IPS DF 19.7 (cell line): ENCODE results near the gene CD164.
"Not testable (repeated sequence)": the region's sequence is repeated elsewhere in the genome, so short reads cannot be mapped to it uniquely, and the experiment has no call there.

Experiments
- DNase-seq: peaks from one replicate; pipeline ENCODE4 v3.0.0-alpha.2; 2013; ENCODE audit warnings: low read depth, low spot score

Gene CD164

DNA sequence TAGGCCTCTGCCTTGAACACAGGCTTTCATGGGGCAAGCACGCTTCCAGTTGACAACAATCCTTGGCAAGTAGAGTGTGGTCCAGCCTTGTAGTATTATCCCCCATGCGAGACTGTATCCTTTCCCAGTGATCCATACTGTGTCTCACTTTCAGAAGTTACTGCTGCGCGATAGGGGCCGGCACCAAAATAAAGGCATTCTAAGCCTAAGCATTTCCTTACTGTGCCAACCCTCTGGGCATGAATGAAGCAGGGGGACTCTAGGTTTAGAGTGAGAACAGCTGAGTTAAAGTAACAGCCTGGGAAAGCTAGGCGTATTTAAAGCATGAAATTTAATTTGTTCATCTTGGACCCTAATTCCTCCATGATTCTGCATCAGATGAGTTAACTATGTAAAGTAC, 39.4 kb downstream of the CD164 start:
- DNase-seq: no peak

DNA sequence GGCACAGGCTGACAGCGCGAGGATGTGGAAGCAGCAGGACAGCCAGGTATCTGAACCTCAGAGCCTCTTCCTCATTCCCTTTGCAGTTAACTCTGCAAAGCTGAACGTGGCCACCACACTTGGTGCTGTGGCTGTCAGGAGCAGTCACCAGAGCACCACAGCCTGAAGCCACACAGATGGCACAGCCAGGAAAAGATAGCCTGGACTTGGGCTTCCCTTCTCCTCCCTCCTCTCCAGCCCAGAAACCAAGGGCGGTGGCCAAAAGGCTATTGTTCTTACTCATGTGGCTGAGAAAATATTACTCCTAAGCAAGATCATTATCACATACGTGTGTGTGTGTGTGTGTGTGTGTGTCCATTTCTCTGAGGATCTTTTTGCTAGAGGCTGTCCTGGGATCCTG, 39.8 kb downstream of the CD164 start:
- DNase-seq: no peak

DNA sequence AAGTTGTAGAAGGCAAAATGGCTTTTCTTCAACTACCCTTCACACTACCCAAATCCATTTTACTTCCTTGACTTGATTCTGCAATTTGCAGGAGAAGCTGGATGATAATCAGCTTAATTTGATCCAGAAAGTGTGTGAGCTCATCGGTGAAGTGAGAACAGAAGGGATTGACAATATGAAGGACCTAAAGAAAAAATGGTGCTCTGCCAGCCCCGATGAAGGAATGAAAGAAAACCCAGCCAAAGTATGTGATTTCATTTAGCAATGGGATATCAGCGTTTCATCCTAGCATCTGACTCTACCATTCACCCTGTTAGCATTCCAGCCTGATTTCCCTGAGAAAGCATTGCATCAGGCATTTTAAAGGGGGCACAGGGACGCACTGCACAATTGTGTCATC, 41.5 kb downstream of the CD164 start:
- no peak for DNase-seq

DNA sequence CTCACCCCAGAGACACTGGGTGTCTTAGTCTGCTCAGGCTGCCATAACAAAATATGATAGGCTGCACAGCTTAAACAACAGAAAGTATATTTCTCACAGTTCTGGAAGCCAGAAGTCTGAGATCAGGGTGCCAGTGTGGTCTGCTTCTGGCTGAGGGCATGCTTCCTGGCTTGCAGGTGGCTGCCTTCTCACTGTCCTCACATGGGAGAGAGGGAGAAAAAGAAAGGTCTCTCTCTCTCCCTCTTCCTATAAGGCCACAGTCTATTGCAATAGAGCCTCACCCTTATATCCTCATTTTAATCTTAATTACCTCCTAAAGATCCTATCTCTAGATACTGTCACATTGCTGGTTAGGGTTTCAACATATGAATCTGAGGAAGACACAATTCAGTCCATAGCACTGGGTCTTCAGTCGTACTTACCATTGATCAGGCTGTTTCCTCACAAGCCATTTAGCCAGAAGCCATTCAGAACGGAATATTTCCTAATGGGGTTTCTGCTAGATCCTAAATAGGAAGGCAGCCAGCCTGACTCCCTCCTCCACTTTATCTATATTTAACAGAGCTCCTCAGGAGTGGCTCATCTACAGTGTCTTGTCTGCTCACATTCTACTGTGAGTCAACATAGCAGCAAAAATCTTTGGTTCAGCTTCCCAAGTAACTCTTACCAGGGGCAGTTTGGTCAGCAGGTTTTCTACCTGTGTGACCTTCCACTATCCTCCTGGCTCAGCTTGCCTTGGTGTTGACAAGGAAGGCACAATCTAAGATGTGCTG, 42.2 kb downstream of the CD164 start:
- no peak for DNase-seq

DNA sequence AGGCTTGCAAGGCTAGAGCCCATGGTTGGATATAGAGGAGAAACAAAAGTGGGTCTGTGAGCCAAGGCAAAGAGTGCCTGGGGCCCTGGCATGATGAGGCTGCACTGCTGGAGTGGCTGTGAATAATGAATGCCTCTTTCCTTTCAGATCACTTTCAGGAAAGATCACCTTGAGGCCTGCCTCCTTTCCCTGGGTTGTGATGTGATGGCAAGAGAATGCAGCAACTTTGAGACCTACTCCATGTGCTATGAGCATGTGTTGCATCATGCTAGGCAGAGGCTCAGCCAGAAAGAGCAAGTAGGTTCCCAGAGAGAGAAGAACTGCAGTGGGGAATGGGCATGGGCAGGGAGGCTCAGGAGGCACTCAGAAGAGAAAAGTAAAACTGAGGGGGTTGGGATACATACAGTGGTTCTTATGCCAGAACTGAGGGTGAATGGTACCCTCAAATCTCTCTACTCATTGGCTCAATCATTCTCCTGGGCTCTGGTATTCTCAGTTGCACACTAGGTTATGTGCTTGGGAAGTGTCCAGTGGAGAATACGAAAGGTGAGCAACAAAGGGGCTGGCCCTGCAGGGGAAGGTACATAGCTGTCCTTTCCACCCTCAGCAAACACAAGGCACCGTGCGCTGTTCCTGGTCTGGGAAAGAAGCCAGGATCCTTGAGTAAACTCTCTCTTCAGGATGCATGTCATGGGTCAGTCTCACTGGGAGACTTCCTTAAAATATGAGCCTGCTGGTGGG, 45.9 kb downstream of the CD164 start:
- DNase-seq: no peak

DNA sequence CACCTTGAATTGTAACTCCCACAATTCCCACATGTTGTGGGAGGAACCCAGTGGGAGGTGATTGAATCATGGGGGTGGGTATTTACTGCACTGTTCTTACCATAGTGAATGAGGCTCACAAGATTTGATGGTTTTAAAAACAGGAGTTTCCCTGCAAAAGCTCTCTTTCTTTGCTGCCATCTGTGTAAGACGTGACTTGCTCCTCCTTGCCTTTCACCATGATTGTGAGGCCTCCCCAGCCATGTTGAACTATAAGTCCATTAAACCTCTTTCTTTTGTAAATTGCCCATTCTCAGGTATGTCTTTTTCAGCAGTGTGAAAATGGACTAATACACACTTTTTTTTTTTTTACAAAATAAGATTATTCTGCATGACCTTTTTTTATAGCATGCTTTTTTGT, 48.4 kb downstream of the CD164 start:
- DNase-seq: not testable (repeated sequence)

DNA sequence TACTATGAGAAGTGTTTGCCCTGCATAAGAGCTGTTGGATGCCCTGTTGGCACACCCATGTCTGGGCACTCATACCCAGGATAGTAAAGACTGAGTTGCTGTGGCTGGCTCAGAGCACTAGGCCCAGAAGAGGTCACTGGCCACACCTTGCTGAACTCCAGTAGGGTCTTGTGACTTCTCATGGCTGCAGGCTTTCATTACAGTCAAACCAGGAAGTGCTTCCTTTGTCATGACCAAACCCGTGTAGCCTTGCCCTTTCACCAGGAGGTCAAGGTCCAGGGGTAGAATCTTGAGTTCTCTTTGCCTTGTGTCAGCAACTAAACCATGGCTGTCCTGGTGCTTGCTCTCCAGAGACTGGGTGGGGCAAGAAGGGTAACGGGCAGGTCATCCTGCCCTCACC, 49.5 kb downstream of the CD164 start:
- no peak for DNase-seq

DNA sequence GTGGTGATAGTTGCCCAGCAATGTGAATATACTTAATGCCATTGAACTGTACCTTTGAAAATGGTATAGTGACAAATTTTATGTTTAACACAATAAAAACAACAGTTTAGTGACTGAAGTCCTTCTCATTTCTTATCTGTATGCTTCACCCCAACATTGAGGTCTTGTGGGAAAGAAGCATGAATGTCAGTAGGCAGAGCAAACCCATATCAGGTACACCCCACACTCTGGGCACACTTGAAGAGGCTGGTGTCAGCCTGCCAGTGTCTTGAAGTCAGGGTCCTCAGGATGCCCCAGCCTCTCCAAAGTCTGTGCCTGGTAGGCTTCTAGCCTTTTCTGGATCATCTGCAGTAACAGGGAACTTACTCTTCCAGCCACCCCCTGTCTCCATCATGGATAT, 51.2 kb downstream of the CD164 start:
- no peak for DNase-seq

DNA sequence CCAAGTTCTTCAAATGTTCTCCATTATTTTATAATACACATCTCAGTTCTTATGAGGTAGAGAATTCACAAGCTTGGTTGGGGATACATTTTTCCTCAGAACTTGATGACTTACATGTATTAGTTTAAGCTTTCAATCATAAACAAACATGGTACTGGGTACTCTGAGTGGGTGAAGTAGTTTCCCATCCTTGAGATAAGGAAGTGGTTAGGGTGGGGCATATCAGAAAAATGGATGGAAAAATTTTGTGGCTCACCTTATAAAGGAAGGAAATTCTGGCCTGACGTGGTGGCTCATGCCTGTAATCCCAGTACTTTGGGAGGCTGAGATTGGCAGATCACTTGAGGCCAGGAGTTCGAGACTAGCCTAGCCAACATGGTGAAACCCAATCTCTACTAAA, 52.0 kb downstream of the CD164 start:
- DNase-seq: no peak

DNA sequence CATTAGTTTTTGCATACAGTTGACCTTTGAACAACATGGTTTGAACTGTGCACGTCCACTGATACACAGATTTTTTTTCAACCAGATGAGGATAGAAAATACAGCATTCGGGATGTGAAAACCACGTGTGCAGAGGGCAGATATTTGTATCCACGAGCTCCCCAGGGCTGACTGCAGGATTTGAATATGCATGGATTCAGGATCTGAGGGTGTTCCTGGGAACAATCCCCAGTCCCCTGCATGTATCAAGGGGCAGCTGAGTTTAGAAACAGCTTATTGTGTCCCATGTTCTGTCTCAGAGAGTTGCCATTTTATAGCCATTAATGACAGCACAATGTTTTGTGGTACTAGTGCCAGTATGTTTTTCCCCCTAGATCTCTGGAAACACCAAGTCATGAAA, 53.6 kb downstream of the CD164 start:
- DNase-seq: no peak

DNA sequence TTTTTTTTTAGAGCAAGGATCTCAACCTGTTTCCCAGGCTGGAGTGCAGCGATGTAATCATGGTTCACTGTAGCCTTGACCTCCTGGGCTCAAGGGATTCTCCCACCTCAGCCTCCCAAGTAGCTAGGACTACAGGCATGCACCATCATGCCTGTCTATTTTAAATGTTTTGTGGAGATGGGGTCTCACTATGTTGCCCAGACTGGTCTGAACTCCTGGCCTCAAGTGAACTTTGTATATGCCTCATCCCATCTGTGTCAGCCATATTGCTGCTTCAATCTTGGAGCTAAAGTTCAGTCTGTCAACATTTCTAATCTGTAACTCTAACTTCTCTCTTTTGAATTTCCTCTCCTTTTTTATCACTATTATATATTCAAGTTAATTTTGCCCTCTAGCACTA, 54.3 kb downstream of the CD164 start:
- no peak for DNase-seq

DNA sequence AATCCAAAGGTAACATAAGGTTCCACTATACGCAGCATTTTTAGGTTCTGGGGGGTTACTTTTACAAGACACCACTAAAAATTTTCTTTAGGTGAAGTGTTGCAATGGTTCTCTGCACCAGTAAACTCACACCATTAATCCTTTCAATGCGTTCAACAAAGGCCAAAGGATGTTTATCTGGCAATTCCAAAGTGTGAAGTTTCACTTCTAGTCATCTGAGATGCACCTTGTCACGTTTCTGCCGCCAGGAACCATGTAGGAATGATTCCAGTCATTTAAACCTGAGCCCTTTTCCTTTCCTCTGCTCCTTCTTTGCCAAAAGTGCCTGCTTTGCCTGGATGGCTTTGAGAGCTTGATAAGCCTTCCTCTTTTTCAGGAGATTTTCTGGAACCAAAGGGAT, 54.8 kb downstream of the CD164 start:
- DNase-seq: no peak

DNA sequence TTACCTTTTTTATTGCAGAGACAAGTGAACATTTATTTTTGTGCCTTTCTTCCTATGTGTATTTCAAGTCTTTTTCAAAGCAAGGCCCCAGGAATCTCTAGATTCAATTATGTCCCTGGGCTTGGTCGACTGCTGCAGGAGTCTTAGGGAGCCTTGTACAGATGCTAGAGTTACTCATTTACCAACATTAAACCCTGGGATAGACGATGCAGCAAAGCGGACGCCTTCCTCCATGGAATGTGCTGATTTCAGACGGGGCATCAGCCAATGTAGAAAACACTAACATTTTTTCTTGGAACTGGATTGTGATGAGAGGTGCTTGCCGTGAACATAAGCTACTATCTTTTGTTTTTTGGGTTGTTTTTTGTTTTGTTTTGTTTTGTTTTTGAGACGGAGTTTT, 55.9 kb downstream of the CD164 start:
- no peak for DNase-seq

DNA sequence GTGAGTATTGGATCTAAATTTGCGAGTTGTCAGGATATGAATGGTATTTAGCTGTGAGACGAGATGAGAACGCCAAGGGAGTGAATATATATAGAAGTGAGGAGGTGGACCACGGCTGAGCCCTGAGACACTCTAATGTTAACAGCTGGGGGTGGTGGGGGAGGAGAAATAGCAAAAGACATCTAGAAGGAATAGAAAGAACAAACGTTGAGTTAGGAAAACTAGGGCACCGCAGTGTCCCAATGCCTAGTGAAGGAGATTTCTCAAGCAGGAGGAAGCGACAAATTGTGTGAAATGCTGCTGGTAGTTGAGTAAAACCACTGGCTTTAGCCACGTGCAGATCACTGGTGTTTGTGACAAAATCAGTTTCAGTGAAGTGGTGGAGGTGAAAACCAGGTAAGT, 56.9 kb downstream of the CD164 start:
- DNase-seq: no peak

DNA sequence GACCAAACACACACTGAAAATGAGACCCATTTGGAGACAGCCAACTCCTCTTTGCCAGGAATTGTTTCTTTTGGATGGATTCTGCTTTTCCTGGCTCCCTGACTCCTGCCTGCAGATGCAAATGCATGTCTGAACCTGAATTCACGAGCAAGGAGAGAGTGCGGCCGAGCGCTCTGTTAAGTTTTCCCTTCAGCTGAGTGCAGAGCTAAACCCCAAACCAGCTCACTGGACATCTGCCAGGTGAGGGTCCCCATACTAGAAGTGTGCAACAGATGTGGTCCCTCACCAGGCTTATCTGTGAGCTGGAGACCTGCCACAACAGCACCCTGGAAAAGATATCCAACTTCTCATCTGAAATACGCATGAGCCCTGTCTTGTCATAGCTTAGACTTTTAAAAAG, 59.0 kb downstream of the CD164 start:
- no peak for DNase-seq

DNA sequence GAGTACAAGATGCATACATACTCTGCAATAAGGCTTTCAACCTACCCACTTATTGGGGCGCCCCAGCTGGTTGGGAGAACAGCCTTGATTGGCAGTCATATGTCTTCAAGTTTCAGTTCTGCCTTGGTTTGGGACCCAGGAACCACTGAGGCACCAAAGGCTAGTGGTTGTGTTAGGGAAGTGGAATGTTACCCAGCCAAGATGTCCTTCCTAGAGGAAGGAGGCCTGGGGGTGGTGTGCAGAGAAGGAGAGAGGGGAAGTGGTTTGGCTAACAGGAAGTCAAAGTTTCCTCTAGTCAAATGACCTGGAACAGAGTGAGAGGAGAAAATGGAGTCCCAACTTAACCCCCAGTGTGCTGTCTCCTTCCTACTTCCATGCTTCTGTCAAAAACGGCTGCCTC, 59.4 kb downstream of the CD164 start:
- no peak for DNase-seq

DNA sequence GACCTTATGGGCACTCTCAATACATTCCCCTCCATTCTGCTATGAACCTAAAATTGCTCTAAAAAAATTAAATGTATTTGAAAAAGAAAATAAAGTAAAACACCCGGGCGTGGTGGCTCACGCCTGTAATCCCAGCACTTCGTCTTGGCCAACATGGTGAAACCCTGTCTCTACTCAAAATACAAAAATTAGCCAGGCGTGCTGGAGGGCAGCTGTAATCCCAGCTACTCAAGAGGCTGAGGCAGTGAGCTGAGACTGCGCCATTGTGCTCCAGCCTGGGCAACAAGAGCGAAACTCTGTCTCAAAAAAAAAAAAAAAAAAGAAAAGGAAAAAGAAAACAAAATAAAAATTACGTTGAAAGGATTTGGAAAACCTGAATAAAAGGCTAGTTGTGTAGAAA, 60.5 kb downstream of the CD164 start:
- DNase-seq: no peak

DNA sequence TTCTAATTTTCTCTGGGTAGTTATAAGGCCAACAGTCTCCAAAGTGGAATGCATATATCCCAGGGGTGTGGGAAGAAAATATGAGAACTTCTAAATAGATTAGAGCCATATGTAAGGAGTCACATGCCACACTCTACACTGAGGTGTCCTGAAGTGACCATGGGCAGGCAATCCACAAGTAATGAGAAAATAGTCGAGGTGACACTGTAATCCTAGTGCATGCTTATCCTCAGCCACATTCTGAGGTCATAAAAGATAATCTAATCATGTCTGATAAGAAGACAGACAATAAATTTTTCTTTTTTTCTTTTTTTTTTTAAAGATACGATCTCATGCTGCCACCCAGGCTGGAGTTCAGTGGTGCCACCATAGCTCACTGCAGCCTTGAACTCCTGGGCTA, 62.2 kb downstream of the CD164 start:
- no peak for DNase-seq

DNA sequence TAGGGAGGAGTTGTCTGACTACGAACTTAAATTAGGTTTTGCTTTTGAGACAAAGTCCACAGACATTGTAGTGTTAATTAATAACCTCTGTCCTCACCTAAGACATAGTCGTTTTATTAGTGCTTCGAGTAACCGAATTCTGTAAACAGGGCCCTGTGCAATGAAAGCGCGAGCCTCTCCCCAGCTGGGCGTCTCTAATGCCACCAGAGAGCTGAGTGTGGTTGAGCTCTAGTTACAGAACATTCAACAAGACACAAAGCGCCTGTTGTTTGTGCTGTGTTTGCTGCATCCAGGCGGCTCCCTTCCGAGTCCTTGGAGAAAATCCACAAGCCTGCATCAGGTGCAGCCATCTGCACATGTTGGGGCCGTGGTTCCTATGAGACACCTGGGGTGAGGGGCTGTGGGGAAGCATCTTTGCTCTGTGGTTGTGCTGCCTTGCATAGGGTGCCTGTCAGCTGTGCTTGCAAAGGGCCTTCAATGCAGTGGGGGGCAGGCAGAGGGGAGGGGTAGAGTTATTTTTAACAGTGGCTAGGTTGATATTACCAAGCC, 63.9 kb downstream of the CD164 start:
- no peak for DNase-seq

DNA sequence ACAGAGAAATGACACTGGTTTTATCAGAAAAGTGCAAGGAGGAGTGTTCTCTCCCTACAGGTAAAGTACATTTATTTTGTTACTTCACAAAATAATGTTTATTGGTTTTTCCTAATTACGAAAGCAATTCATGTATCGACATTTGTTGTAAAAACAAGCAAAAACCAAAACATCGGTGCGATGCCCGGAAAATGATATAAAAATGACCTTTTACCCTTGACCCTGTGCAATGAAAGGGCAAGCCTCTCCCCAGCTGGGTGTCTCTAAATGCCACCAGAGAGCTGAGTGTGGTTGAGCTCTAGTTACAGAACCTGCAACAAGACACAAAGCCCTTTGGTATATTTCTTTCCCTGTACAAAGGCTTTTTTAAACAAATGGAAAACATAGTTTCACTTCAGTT, 65.4 kb downstream of the CD164 start:
- DNase-seq: no peak
